Upper lobe of left lung (tissue), 6 donors: ENCODE measurements around the gene CD27. TPM values are rescaled to one million over a fixed set of nuclear protein-coding genes. Genes with fewer than 3 reads are reported as not detected.
"Not testable (repeated sequence)": the region's sequence is repeated elsewhere in the genome, so short reads cannot be mapped to it uniquely, and the experiment has no call there.

Source experiments
- ATAC-seq, 2 donors: fragments of 200-7000 bp; cut with Tn5 transposase; one replicate each; pipeline ENCODE4 v1.9.1; 2022; ENCODE audit warnings: mild to moderate bottlenecking in 2 of 2, moderate library complexity in 2 of 2; ENCODE audit not compliant: low FRiP score in 2 of 2
- DNase-seq, 2 donors: peaks; one replicate each; pipeline ENCODE4 v3.0.0-alpha.2; 2019 to 2020
- H3K27ac ChIP-seq, 4 donors: fragments of 200-600 bp; sonication (generic); one replicate each; pipeline ENCODE4 v1.5.1; 2016 to 2019
- H3K27me3 ChIP-seq, 4 donors: fragments of 200-600 bp; sonication (generic); one replicate each; pipeline ENCODE4 v1.5.1; 2017 to 2019
- H3K36me3 ChIP-seq, 4 donors: fragments of 200-600 bp; sonication (generic); one replicate each; pipeline ENCODE4 v1.5.1; 2016 to 2019
- H3K4me1 ChIP-seq, 4 donors: fragments of 200-600 bp; sonication (generic); one replicate each; pipeline ENCODE4 v1.5.1; 2018 to 2019
- H3K4me3 ChIP-seq, 4 donors: fragments of 200-600 bp; sonication (generic); one replicate each; pipeline ENCODE4 v1.5.1; 2017 to 2019; ENCODE audit warnings: mild to moderate bottlenecking in 2 of 4, moderate library complexity in 1 of 4
- H3K9me3 ChIP-seq, 4 donors: fragments of 200-600 bp; sonication (generic); one replicate each; pipeline ENCODE4 v1.5.1; 2018 to 2019
- EP300 ChIP-seq, 4 donors: sonication (generic); formaldehyde crosslinking; IDR thresholded peaks; one replicate each; pipeline ENCODE4 v1.5.1; 2017; ENCODE audit warnings: antibody characterized with exemption in 4 of 4, control low read depth in 2 of 4
- POLR2A ChIP-seq, 4 donors: fragments of 450-650 bp; IDR thresholded peaks; one replicate each; pipeline ENCODE4 v1.5.1; 2016 to 2017; ENCODE audit warnings: antibody characterized with exemption in 4 of 4, mild to moderate bottlenecking in 2 of 4
- POLR2AphosphoS5 ChIP-seq, 2 donors: sonication (generic); formaldehyde crosslinking; IDR thresholded peaks; one replicate each; pipeline ENCODE4 v1.5.1; 2017; ENCODE audit warnings: antibody characterized with exemption in 2 of 2
- WGBS, 2 donors: methylation state at CpG; one replicate each; pipeline ENCODE4 v1.1.5; 2017 to 2018; 5-methylcytosine and 5-hydroxymethylcytosine counted together
- total RNA-seq, 6 donors: library from RNA; depleted of rRNA in 4 of 6; stranded (reverse); fragments of >200 nt in 4 of 6; gene quantifications; one replicate each; pipeline versions ENCODE4 v1.1.0 to v1.2.1, GENCODE V29; 2016 to 2021
- TF ChIP-seq, protein P1 (sequence below), 6 experiments: fragments of 450-650 bp in 4 of 6; fragments of 200-600 bp in 2 of 6; sonication (generic) in 2 of 6; IDR thresholded peaks; one replicate each; pipeline ENCODE4 v1.5.1; 2016 to 2019; ENCODE audit warnings: antibody characterized with exemption in 6 of 6
- donor health status: DM: no; HTN: no; CAD: no; lungs with moderate emphysema.
- donor health status: DM: no; HTN: yes; CAD: no; lungs with severe emphysema.

Gene CD27
- total RNA-seq, 6 donors from 2014 or later: 1.0 to 8.8 (median 3.3) TPM; not detected in 1

DNA sequence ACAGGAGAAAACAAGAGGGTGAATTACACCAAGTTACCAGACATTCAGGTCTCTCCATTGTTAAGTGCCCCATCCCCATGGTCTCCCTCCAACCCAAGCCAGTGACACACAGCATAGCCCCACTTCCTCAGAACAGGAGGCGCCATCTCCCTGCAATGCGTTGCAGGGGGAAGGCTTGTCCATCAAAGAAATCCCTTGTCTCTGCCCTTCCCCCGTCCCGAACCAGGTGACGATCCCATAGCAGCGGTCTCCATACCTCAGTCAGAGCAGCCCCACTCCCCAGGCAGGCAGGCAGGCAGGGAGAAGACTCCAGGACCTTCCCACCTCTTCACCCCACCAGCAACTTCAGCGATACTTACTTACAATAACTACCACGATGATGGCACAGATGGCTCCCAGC lies 19.8 kb downstream of the CD27 start:
- Histone ChIP-seq H3K4me1 (peaks cover 24 to 68% (median 40%) of the 10 kb centered on the region in 4 donors), H3K4me3 (no peak overlapping the region), H3K27ac (peak overlapping the region in 2 of 4 donors; percentile 6 to 72), H3K27me3 (no peaks in the 10 kb centered on the region), H3K36me3 (peaks cover 6 to 66% (median 45%) of the 10 kb centered on the region in 4 donors), H3K9me3 (no peaks in the 10 kb centered on the region)
- DNase-seq (no peak), ATAC-seq (no peak)
- TF ChIP-seq EP300 (IDR thresholded peaks at IDR 0.05): no peak
- TF ChIP-seq, protein P1, sequence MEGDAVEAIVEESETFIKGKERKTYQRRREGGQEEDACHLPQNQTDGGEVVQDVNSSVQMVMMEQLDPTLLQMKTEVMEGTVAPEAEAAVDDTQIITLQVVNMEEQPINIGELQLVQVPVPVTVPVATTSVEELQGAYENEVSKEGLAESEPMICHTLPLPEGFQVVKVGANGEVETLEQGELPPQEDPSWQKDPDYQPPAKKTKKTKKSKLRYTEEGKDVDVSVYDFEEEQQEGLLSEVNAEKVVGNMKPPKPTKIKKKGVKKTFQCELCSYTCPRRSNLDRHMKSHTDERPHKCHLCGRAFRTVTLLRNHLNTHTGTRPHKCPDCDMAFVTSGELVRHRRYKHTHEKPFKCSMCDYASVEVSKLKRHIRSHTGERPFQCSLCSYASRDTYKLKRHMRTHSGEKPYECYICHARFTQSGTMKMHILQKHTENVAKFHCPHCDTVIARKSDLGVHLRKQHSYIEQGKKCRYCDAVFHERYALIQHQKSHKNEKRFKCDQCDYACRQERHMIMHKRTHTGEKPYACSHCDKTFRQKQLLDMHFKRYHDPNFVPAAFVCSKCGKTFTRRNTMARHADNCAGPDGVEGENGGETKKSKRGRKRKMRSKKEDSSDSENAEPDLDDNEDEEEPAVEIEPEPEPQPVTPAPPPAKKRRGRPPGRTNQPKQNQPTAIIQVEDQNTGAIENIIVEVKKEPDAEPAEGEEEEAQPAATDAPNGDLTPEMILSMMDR (IDR thresholded peaks at IDR 0.05): no peak
- TF ChIP-seq POLR2AphosphoS5 (IDR thresholded peaks at IDR 0.05): no peak
- TF ChIP-seq POLR2A (IDR thresholded peaks at IDR 0.05): no peak
- 90 to 97% methylated on average over 8 of the region's 8 CpGs for WGBS, 2 donors

DNA sequence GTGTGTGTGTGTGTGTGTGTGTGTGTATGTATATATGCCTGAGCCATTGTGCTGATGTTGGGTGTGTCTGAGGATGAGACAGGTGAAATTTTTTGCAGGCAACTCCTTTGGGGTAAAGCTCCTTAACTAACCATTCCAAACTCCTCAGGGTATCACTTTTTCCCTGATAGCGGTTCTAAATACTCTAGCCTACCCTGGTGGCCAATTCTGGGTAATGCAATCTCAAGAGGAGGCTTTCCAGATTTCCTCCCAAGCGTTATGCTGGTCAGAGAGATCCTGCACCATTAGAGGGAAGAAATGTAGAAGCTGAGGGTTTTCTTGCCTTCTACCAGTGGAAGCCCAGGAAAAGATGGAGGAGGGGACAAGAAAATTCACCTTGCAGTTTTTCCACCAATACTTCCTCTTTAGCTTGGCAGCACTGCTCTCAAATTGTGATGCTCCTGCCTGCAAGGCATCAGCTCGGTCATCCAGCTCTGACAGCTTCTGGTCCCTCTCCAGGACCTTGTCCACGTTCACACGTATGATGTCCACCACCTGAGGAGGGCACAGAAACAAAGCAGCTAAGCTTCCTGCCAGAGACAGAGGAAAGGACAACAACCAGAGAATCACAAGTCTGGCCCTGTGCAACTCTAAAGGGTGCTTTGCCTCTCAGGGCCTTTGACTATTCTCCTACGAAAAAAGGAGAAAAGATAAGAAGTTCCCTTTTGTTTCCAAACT lies 20.9 kb downstream of the CD27 start:
- Histone ChIP-seq H3K9me3 (no peaks in the 10 kb centered on the region), H3K27ac (no peak overlapping the region), H3K4me1 (peaks cover 29 to 68% (median 41%) of the 10 kb centered on the region in 4 donors), H3K4me3 (no peak overlapping the region), H3K36me3 (peaks cover 0 to 55% (median 37%) of the 10 kb centered on the region in 4 donors), H3K27me3 (no peaks in the 10 kb centered on the region)
- TF ChIP-seq, protein P1 (IDR thresholded peaks at IDR 0.05): peak; percentile 78 to 92 (median 86)
- no peak for TF ChIP-seq EP300 (IDR thresholded peaks at IDR 0.05)
- WGBS, 2 donors: 46 to 49% methylated on average over 6 of the region's 6 CpGs
- ATAC-seq (peak; percentile 53 to 74), DNase-seq (no peak)

DNA sequence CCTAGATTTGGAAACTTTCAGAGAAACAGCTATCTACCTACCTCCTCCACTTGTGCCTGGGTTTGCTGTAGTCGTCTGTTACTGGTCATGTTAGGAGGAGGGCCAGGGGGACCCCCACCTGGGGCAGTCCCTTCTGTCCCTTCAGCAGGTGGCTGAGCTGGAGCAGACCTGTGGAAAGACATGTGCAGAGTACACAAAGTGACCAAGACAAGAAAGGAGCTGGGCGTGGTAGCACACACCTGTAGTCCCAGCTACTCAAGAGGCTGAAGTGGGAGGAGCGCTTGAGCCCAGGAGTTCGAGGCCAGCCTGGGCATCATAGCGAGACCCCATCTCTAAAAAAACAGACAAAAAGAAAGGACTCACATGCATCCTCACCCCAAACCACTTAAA lies 21.4 kb downstream of the CD27 start:
- ATAC-seq (no peak), DNase-seq (no peak)
- TF ChIP-seq, protein P1 (IDR thresholded peaks at IDR 0.05): no peak
- no peak for TF ChIP-seq POLR2A (IDR thresholded peaks at IDR 0.05)
- TF ChIP-seq EP300 (IDR thresholded peaks at IDR 0.05): no peak
- TF ChIP-seq POLR2AphosphoS5 (IDR thresholded peaks at IDR 0.05): no peak
- Histone ChIP-seq H3K9me3 (no peaks in the 10 kb centered on the region), H3K4me1 (peaks cover 29 to 65% (median 38%) of the 10 kb centered on the region in 4 donors), H3K4me3 (no peak overlapping the region), H3K36me3 (peaks cover 0 to 51% (median 33%) of the 10 kb centered on the region in 4 donors), H3K27me3 (no peaks in the 10 kb centered on the region), H3K27ac (no peak overlapping the region)
- WGBS, 2 donors: 81 to 90% methylated on average over 5 of the region's 5 CpGs

DNA sequence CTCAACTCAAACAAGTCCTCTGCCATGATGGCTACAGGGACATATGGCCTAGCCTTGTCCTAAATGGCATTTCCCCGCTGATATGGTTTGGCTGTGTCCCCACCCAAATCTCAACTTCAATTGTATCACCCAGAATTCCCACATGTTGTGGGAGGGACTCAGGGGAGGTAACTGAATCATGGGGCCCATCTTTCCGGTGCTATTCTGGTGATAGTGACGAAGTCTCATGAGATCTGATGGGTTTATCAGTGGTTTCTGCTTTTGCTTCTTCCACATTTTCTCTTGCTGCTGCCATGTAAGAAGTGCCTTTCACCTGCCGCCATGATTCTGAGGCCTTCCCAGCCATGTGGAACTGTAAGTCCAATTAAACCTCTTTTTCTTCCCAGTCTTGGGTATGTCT lies 22.0 kb downstream of the CD27 start:
- not testable (repeated sequence) for H3K27ac ChIP-seq, H3K27me3 ChIP-seq, DNase-seq, H3K4me3 ChIP-seq, ATAC-seq, H3K9me3 ChIP-seq
- Histone ChIP-seq H3K4me1 (peaks cover 25 to 64% (median 36%) of the 10 kb centered on the region in 4 donors), H3K36me3 (peaks cover 0 to 45% (median 30%) of the 10 kb centered on the region in 4 donors)
- 73 to 92% methylated on average over 4 of the region's 4 CpGs for WGBS, 2 donors

DNA sequence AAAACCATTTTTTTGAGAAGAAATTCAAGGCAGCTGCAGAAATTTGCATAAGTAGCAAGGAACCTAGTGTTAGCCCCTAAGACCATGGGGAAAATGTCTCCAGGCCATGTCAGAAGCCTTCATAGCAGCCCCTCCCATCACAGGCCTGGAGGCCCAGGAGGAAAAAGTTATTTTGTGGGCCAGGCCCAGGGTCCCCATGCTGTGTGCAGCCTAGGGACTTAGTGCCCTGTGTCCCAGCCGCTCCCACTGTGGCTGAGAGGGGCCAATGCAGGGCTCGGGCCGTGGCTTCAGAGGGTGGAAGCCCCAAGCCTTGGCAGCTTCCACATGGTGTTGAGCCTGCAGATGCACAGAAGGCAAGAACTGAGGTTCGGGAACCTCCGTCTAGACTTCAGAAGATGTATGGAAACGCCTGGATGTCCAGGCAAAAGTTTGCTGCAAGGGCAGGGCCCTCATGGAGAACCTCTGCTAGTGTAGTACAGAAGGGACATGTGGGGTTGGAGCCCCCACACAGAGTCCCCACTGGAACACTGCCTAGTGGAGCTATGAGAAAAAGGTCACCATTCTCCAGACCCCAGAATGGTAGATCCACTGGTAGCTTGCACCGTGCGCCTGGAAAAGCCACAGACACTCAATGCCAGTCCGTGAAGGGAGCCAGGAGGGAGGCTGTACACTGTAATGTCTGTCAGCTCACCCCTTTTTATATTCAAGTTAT lies 23.0 kb downstream of the CD27 start:
- H3K4me3 ChIP-seq, DNase-seq, ATAC-seq, H3K27ac ChIP-seq, H3K27me3 ChIP-seq, H3K9me3 ChIP-seq: not testable (repeated sequence)
- peaks cover 0 to 35% (median 22%) of the 10 kb centered on the region in 4 donors for H3K36me3 ChIP-seq
- H3K4me1 ChIP-seq: peaks cover 18 to 55% (median 31%) of the 10 kb centered on the region in 4 donors
- 98% methylated on average over 6 to 9 of the region's 9 CpGs for WGBS, 2 donors

DNA sequence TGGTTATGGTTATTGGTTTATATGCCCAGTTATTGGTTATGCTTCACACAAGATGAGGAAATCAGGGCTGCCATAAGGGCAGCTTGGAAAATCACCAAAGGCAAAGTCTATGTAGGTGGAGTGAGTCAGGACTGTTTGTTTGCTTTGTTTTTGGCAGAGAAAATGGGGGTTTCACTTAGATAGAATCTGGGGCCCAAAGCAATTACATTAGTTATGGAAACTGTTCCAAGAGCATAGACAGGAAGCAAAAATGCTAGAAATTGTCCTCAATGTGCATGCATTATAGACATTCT lies 23.5 kb downstream of the CD27 start:
- Histone ChIP-seq H3K4me1 (peaks cover 13 to 50% (median 26%) of the 10 kb centered on the region in 4 donors), H3K27me3 (no peaks in the 10 kb centered on the region), H3K9me3 (no peaks in the 10 kb centered on the region), H3K4me3 (no peak overlapping the region), H3K36me3 (peaks cover 0 to 30% (median 17%) of the 10 kb centered on the region in 4 donors), H3K27ac (no peak overlapping the region)
- TF ChIP-seq, protein P1 (IDR thresholded peaks at IDR 0.05): no peak
- TF ChIP-seq EP300 (IDR thresholded peaks at IDR 0.05) (no peak), POLR2A (IDR thresholded peaks at IDR 0.05) (no peak), POLR2AphosphoS5 (IDR thresholded peaks at IDR 0.05) (no peak)
- DNase-seq: no peak
- ATAC-seq: no peak
